ENCODE data around the gene SGMS1. TPM values are rescaled to one million over a fixed set of nuclear protein-coding genes. Genes with fewer than 3 reads are reported as not detected.

The SGMS1 gene
- polyA plus RNA-seq, 1 donor from 2014 or later = 8.0 TPM

GRCh38 chr10:50501924-50502452 lies 121.8 kb downstream of the SGMS1 start:
- H3K27ac ChIP-seq (ENCODE audit: low read length) = no peak overlapping the region
- TF ChIP-seq TAF1 (IDR thresholded peaks at IDR 0.05; ENCODE audit: low read depth) = no peak
- TF ChIP-seq SMC3 (conservative IDR thresholded peaks at IDR 0.05; ENCODE audit: poor library complexity) = no peak
- no peak for TF ChIP-seq EZH2 (IDR thresholded peaks at IDR 0.05; ENCODE audit: borderline replicate concordance, insufficient read depth, low read length, poor library complexity, severe bottlenecking)
- no peak for TF ChIP-seq POLR2AphosphoS5 (IDR thresholded peaks at IDR 0.05)
- TF ChIP-seq MXI1 (conservative IDR thresholded peaks at IDR 0.05; ENCODE audit: poor library complexity, severe bottlenecking) = no peak
- TF ChIP-seq, protein P1, sequence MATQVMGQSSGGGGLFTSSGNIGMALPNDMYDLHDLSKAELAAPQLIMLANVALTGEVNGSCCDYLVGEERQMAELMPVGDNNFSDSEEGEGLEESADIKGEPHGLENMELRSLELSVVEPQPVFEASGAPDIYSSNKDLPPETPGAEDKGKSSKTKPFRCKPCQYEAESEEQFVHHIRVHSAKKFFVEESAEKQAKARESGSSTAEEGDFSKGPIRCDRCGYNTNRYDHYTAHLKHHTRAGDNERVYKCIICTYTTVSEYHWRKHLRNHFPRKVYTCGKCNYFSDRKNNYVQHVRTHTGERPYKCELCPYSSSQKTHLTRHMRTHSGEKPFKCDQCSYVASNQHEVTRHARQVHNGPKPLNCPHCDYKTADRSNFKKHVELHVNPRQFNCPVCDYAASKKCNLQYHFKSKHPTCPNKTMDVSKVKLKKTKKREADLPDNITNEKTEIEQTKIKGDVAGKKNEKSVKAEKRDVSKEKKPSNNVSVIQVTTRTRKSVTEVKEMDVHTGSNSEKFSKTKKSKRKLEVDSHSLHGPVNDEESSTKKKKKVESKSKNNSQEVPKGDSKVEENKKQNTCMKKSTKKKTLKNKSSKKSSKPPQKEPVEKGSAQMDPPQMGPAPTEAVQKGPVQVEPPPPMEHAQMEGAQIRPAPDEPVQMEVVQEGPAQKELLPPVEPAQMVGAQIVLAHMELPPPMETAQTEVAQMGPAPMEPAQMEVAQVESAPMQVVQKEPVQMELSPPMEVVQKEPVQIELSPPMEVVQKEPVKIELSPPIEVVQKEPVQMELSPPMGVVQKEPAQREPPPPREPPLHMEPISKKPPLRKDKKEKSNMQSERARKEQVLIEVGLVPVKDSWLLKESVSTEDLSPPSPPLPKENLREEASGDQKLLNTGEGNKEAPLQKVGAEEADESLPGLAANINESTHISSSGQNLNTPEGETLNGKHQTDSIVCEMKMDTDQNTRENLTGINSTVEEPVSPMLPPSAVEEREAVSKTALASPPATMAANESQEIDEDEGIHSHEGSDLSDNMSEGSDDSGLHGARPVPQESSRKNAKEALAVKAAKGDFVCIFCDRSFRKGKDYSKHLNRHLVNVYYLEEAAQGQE (IDR thresholded peaks at IDR 0.05; ENCODE audit: borderline replicate concordance) = no peak
- no peak for TF ChIP-seq EP300 (conservative IDR thresholded peaks at IDR 0.05; ENCODE audit: poor library complexity, severe bottlenecking)
- TF ChIP-seq, protein P2, sequence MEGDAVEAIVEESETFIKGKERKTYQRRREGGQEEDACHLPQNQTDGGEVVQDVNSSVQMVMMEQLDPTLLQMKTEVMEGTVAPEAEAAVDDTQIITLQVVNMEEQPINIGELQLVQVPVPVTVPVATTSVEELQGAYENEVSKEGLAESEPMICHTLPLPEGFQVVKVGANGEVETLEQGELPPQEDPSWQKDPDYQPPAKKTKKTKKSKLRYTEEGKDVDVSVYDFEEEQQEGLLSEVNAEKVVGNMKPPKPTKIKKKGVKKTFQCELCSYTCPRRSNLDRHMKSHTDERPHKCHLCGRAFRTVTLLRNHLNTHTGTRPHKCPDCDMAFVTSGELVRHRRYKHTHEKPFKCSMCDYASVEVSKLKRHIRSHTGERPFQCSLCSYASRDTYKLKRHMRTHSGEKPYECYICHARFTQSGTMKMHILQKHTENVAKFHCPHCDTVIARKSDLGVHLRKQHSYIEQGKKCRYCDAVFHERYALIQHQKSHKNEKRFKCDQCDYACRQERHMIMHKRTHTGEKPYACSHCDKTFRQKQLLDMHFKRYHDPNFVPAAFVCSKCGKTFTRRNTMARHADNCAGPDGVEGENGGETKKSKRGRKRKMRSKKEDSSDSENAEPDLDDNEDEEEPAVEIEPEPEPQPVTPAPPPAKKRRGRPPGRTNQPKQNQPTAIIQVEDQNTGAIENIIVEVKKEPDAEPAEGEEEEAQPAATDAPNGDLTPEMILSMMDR (IDR thresholded peaks at IDR 0.05; ENCODE audit: poor library complexity, severe bottlenecking) = no peak
- no peak for TF ChIP-seq RAD21 (conservative IDR thresholded peaks at IDR 0.05)
- H3K27me3 ChIP-seq (ENCODE audit: insufficient read depth, low read depth, low read length) = no peaks in the 10 kb centered on the region

DNA sequence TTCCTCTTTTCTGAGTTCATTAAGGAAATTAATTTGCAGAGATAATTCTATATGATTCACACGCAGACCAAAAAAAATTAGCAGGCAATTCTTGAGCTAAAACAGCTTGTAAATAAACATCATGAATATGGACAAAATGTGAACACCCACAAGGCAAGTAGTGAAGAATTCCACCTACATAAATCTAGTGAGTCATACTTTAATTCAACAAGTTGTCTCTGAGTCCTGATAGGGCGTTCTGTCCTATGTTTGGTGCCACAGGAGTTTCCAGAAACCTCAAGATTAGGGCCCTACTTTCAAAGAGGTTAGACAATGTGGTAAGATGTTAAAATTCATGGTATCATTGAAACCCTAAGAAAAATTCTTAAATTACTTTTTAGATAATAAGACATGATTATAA lies 122.3 kb downstream of the SGMS1 start:
- Histone ChIP-seq H3K4me2 (ENCODE audit: low read length) (no peak overlapping the region), H3K4me3 (ENCODE audit: low read length) (no peak overlapping the region), H3K79me2 (replicated peaks; ENCODE audit: insufficient read depth, low read length) (no peaks in the 10 kb centered on the region), H3K9ac (ENCODE audit: low read length) (no peak overlapping the region), H3K9me3 (ENCODE audit: low read length) (no peaks in the 10 kb centered on the region), H3K27me3 (ENCODE audit: insufficient read depth, low read depth, low read length) (no peaks in the 10 kb centered on the region), H3K27ac (ENCODE audit: low read length) (no peak overlapping the region), H3F3A (ENCODE audit: insufficient read depth, low read length, poor library complexity, severe bottlenecking) (no peaks in the 10 kb centered on the region), H3K9me2 (ENCODE audit: insufficient read depth, low read length) (no peaks in the 10 kb centered on the region), H3K36me3 (ENCODE audit: insufficient read depth, low read length) (no peaks in the 10 kb centered on the region), H4K20me1 (ENCODE audit: insufficient read depth) (no peaks in the 10 kb centered on the region), H2AFZ (ENCODE audit: low read depth, low read length) (no peak overlapping the region)
- TF ChIP-seq EZH2 (IDR thresholded peaks at IDR 0.05; ENCODE audit: borderline replicate concordance, insufficient read depth, low read length, poor library complexity, severe bottlenecking) (no peak), SMC3 (conservative IDR thresholded peaks at IDR 0.05; ENCODE audit: poor library complexity) (no peak), POLR2AphosphoS5 (IDR thresholded peaks at IDR 0.05) (no peak), MXI1 (conservative IDR thresholded peaks at IDR 0.05; ENCODE audit: poor library complexity, severe bottlenecking) (no peak), RAD21 (conservative IDR thresholded peaks at IDR 0.05) (no peak), TAF1 (IDR thresholded peaks at IDR 0.05; ENCODE audit: low read depth) (no peak)
- TF ChIP-seq, protein P2 (IDR thresholded peaks at IDR 0.05; ENCODE audit: poor library complexity, severe bottlenecking) = no peak

More at GRCh38 chr10:50501924-50502452, 121.8 kb downstream of the SGMS1 start:
- Histone ChIP-seq H3K79me2 (replicated peaks; ENCODE audit: insufficient read depth, low read length) (no peaks in the 10 kb centered on the region), H3K36me3 (ENCODE audit: insufficient read depth, low read length) (no peaks in the 10 kb centered on the region), H3F3A (ENCODE audit: insufficient read depth, low read length, poor library complexity, severe bottlenecking) (no peaks in the 10 kb centered on the region), H3K4me2 (ENCODE audit: low read length) (no peak overlapping the region), H3K9ac (ENCODE audit: low read length) (no peak overlapping the region), H3K4me3 (ENCODE audit: low read length) (no peak overlapping the region), H2AFZ (ENCODE audit: low read depth, low read length) (no peak overlapping the region), H3K9me2 (ENCODE audit: insufficient read depth, low read length) (no peaks in the 10 kb centered on the region), H3K9me3 (ENCODE audit: low read length) (no peaks in the 10 kb centered on the region), H4K20me1 (ENCODE audit: insufficient read depth) (no peaks in the 10 kb centered on the region)

All from neural cell (in vitro differentiated cells).